Measurements from ENCODE around the gene MUC5B. TPM values are rescaled to one million over a fixed set of nuclear protein-coding genes. Genes with fewer than 3 reads are reported as not detected.
"Not testable (repeated sequence)": the region's sequence is repeated elsewhere in the genome, so short reads cannot be mapped to it uniquely, and the experiment has no call there.

MUC5B gene
- total RNA-seq, 2 experiments from 2014 or later = not detected

GRCh38 chr11:1179641-1180040 is 43.2 kb upstream of the MUC5B start:
- DNase-seq = no peak
- intact Hi-C loops (cut with micrococcal nuclease) = no loop called here
- ATAC-seq = no peak
- ChIA-PET CTCF (no interaction called here), POLR2A (no interaction called here)
- Mint-ChIP-seq H3K27ac (no peak overlapping the region), H3K36me3 (ENCODE audit: low read depth) (no peaks in the 10 kb centered on the region), H3K27me3 (no peaks in the 10 kb centered on the region), H3K9me3 (no peaks in the 10 kb centered on the region), H3K4me3 (no peak overlapping the region), H3K4me1 (ENCODE audit: low read depth) (no peaks in the 10 kb centered on the region)
- TF ChIP-seq, protein P1, sequence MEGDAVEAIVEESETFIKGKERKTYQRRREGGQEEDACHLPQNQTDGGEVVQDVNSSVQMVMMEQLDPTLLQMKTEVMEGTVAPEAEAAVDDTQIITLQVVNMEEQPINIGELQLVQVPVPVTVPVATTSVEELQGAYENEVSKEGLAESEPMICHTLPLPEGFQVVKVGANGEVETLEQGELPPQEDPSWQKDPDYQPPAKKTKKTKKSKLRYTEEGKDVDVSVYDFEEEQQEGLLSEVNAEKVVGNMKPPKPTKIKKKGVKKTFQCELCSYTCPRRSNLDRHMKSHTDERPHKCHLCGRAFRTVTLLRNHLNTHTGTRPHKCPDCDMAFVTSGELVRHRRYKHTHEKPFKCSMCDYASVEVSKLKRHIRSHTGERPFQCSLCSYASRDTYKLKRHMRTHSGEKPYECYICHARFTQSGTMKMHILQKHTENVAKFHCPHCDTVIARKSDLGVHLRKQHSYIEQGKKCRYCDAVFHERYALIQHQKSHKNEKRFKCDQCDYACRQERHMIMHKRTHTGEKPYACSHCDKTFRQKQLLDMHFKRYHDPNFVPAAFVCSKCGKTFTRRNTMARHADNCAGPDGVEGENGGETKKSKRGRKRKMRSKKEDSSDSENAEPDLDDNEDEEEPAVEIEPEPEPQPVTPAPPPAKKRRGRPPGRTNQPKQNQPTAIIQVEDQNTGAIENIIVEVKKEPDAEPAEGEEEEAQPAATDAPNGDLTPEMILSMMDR (IDR thresholded peaks at IDR 0.05) = no peak

DNA sequence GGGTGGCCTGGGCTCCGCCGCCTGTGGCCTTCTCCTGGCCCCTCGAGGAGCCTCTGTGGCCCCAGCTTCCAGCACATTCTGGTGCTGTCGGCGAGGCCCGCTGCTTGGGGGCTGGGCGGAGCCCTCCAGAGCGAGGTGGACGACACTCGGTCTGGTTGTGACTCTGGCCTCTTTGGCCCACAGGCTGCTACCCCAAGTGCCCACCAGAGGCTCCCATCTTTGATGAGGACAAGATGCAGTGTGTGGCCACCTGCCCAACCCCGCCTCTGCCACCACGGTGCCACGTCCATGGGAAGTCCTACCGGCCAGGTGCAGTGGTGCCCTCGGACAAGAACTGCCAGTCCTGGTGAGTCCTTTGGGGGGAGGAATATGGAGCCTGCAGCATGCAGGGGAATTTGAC is 42.7 kb upstream of the MUC5B start:
- no peaks in the 10 kb centered on the region for H3K4me1 Mint-ChIP-seq (ENCODE audit: low read depth)
- ChIA-PET POLR2A (no interaction called here), CTCF (no interaction called here)
- TF ChIP-seq, protein P1 (IDR thresholded peaks at IDR 0.05) = no peak
- H3K27ac Mint-ChIP-seq = no peak overlapping the region
- DNase-seq (no peak), ATAC-seq (no peak)
- H3K36me3 Mint-ChIP-seq (ENCODE audit: low read depth) = no peaks in the 10 kb centered on the region
- no peaks in the 10 kb centered on the region for H3K9me3 Mint-ChIP-seq
- intact Hi-C loops (cut with micrococcal nuclease) = no loop called here
- H3K4me3 Mint-ChIP-seq = no peak overlapping the region
- no peaks in the 10 kb centered on the region for H3K27me3 Mint-ChIP-seq

- no peak overlapping the region for H3K4me3 Mint-ChIP-seq
- H3K27me3 Mint-ChIP-seq = no peaks in the 10 kb centered on the region
- ChIA-PET CTCF (no interaction called here), POLR2A (no interaction called here)
- no peak for DNase-seq
- ATAC-seq = no peak
- H3K27ac Mint-ChIP-seq = no peak overlapping the region
- H3K9me3 Mint-ChIP-seq = no peaks in the 10 kb centered on the region
- TF ChIP-seq, protein P1 (IDR thresholded peaks at IDR 0.05) = no peak
- no peaks in the 10 kb centered on the region for H3K36me3 Mint-ChIP-seq (ENCODE audit: low read depth)
- intact Hi-C loops (cut with micrococcal nuclease) = no loop called here
- no peaks in the 10 kb centered on the region for H3K4me1 Mint-ChIP-seq (ENCODE audit: low read depth)
Observed at GRCh38 chr11:1180947-1181391, 41.9 kb upstream of the MUC5B start.

- ChIA-PET CTCF (no interaction called here), POLR2A (no interaction called here)
- no peak overlapping the region for H3K27ac Mint-ChIP-seq
- no peaks in the 10 kb centered on the region for H3K9me3 Mint-ChIP-seq
- DNase-seq (no peak), ATAC-seq (no peak)
- intact Hi-C loops (cut with micrococcal nuclease) = no loop called here
- no peaks in the 10 kb centered on the region for H3K27me3 Mint-ChIP-seq
- no peak overlapping the region for H3K4me3 Mint-ChIP-seq
- no peaks in the 10 kb centered on the region for H3K4me1 Mint-ChIP-seq (ENCODE audit: low read depth)
- TF ChIP-seq, protein P1 (IDR thresholded peaks at IDR 0.05) = no peak
- H3K36me3 Mint-ChIP-seq (ENCODE audit: low read depth) = no peaks in the 10 kb centered on the region
Observed at GRCh38 chr11:1181420-1181819, 41.4 kb upstream of the MUC5B start.

- Mint-ChIP-seq H3K27ac (no peak overlapping the region), H3K36me3 (ENCODE audit: low read depth) (no peaks in the 10 kb centered on the region), H3K27me3 (no peaks in the 10 kb centered on the region), H3K9me3 (no peaks in the 10 kb centered on the region), H3K4me1 (ENCODE audit: low read depth) (no peaks in the 10 kb centered on the region), H3K4me3 (no peak overlapping the region)
- no peak for ATAC-seq
- DNase-seq = no peak
- CTCF ChIA-PET = no interaction called here
- POLR2A ChIA-PET = no interaction called here
- TF ChIP-seq, protein P1 (IDR thresholded peaks at IDR 0.05) = no peak
- intact Hi-C loops (cut with micrococcal nuclease) = no loop called here
Observed at GRCh38 chr11:1181853-1182535, 40.9 kb upstream of the MUC5B start.

- POLR2A ChIA-PET; H3K27ac Mint-ChIP-seq; intact Hi-C loops (cut with micrococcal nuclease); H3K36me3 Mint-ChIP-seq (ENCODE audit: low read depth); H3K27me3 Mint-ChIP-seq; H3K4me3 Mint-ChIP-seq; ATAC-seq; DNase-seq; H3K4me1 Mint-ChIP-seq (ENCODE audit: low read depth); CTCF ChIA-PET; H3K9me3 Mint-ChIP-seq: not testable (repeated sequence)
Observed at GRCh38 chr11:1184139-1184538, 38.7 kb upstream of the MUC5B start.

DNA sequence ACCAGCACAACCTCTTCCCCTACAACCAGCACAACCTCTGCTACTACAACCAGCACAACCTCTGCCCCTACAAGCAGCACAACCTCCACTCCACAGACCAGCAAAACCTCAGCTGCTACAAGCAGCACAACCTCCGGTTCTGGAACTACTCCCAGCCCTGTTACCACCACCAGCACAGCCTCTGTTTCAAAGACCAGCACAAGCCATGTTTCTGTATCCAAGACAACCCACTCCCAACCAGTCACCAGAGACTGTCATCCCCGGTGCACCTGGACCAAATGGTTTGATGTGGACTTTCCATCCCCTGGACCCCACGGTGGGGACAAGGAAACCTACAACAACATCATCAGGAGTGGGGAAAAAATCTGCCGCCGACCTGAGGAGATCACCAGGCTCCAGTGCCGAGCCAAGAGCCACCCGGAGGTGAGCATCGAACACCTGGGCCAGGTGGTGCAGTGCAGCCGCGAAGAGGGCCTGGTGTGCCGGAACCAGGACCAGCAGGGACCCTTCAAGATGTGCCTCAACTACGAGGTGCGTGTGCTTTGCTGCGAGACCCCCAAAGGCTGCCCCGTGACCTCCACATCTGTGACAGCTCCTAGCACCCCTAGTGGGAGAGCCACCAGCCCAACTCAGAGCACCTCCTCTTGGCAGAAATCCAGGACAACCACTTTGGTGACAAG is 34.3 kb upstream of the MUC5B start:
- CTCF ChIA-PET; H3K27me3 Mint-ChIP-seq; H3K4me1 Mint-ChIP-seq (ENCODE audit: low read depth); H3K4me3 Mint-ChIP-seq; H3K9me3 Mint-ChIP-seq; H3K36me3 Mint-ChIP-seq (ENCODE audit: low read depth); intact Hi-C loops (cut with micrococcal nuclease); DNase-seq; POLR2A ChIA-PET; ATAC-seq; H3K27ac Mint-ChIP-seq: not testable (repeated sequence)

DNA sequence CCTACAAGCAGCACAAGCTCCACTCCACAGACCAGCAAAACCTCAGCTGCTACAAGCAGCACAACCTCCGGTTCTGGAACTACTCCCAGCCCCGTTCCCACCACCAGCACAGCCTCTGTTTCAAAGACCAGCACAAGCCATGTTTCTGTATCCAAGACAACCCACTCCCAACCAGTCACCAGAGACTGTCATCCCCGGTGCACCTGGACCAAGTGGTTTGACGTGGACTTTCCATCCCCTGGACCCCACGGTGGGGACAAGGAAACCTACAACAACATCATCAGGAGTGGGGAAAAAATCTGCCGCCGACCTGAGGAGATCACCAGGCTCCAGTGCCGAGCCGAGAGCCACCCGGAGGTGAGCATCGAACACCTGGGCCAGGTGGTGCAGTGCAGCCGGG is 33.0 kb upstream of the MUC5B start:
- POLR2A ChIA-PET; H3K27me3 Mint-ChIP-seq; H3K4me1 Mint-ChIP-seq (ENCODE audit: low read depth); DNase-seq; H3K9me3 Mint-ChIP-seq; H3K4me3 Mint-ChIP-seq; intact Hi-C loops (cut with micrococcal nuclease); H3K36me3 Mint-ChIP-seq (ENCODE audit: low read depth); H3K27ac Mint-ChIP-seq; CTCF ChIA-PET; ATAC-seq: not testable (repeated sequence)
